Coronary artery (tissue), 2 donors: Measurements from ENCODE around the gene MICAL2.

Experiments
- DNase-seq: peaks from one replicate; pipeline ENCODE4 v3.0.0-alpha.2; 2017; ENCODE audit warnings: low spot score
- H3K27ac ChIP-seq, 2 donors: fragments of 200-600 bp; sonication (generic); one replicate each; pipeline ENCODE4 v1.5.1; 2016 to 2019
- H3K4me3 ChIP-seq: fragments of 200-600 bp; sonication (generic); 2 replicates; pipeline ENCODE4 v1.5.1; 2016; ENCODE audit warnings: mild to moderate bottlenecking, moderate library complexity
- TF ChIP-seq, protein P1 (sequence below): fragments of 200-600 bp; sonication (generic); IDR thresholded peaks from one replicate; pipeline ENCODE4 v1.5.1; 2019; ENCODE audit warnings: antibody characterized with exemption

MICAL2 gene

DNA sequence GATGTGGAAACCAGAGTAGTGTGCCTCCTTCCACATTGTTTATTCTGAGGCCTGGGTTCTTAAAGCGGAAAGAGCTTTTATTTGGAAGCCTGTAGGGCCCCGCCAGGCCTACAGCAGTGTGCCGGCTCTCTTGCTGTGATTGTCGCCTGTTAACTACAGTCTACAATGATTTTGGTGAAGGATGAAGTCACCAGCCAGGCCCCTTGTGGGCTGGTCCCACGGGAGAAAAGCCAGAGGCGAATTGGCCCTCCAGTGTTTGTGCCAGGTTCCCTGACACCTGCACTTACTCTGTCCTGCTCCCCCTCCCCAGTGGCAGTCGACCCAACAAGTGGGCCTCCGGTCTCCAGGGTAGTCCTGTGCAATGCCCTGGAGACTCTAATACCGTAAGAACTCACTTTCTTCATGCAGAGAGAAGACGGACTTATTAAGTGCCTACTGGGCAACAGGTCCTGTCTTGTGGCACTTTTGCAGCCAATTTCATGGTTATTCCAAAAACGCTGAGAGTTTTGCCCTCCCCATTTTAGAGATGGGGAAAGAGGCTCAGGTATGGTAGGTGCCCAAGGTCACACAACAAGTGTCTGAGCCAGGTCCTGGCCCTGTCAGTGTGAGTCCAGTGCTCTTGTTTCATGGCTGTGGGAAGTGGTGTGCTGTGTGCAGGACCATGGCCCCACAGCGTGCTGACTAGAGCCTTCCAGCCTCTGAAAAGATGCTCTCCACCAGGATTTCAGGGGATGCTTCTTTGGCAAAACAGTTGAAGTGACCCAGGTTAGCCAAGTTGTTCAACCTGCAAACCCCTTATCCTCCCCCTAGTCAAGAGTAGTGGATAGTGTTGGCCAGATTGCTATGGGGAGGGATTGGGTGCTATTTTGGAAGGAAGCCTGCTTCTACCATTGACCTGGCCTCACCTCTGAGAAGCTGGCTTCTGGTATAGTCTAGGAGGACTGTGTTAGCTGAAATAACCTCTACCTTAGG is 1.4 kb downstream of the MICAL2 start:
- H3K27ac ChIP-seq, result peak overlapping the region; percentile 96 to 99
- TF ChIP-seq, protein P1, sequence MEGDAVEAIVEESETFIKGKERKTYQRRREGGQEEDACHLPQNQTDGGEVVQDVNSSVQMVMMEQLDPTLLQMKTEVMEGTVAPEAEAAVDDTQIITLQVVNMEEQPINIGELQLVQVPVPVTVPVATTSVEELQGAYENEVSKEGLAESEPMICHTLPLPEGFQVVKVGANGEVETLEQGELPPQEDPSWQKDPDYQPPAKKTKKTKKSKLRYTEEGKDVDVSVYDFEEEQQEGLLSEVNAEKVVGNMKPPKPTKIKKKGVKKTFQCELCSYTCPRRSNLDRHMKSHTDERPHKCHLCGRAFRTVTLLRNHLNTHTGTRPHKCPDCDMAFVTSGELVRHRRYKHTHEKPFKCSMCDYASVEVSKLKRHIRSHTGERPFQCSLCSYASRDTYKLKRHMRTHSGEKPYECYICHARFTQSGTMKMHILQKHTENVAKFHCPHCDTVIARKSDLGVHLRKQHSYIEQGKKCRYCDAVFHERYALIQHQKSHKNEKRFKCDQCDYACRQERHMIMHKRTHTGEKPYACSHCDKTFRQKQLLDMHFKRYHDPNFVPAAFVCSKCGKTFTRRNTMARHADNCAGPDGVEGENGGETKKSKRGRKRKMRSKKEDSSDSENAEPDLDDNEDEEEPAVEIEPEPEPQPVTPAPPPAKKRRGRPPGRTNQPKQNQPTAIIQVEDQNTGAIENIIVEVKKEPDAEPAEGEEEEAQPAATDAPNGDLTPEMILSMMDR, result no peak
- no peak for DNase-seq
- peak overlapping the region; percentile 94 for H3K4me3 ChIP-seq

DNA sequence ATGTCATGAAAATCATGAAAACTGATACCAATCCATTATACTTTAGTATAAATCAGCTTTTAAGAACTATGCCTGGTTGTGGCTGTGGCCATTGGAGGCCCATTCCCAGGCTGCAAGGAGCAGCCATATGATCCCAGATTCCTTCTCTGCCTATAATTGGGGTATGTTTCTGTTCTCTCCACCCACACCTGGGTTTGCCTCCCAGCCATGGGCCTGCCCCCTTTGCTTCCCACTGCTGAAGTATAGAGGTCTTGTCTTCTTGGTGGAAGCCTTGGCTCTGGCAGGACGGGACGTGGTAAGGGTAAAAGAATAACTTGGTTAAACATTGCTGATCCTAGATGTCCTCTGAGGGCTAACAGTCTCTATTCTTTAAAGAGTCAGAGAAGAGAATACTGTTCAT is 2.4 kb downstream of the MICAL2 start:
- Histone ChIP-seq H3K4me3 (peak overlapping the region; percentile 94), H3K27ac (peak overlapping the region; percentile 96 to 99)
- TF ChIP-seq, protein P1, result no peak
- DNase-seq, result no peak

DNA sequence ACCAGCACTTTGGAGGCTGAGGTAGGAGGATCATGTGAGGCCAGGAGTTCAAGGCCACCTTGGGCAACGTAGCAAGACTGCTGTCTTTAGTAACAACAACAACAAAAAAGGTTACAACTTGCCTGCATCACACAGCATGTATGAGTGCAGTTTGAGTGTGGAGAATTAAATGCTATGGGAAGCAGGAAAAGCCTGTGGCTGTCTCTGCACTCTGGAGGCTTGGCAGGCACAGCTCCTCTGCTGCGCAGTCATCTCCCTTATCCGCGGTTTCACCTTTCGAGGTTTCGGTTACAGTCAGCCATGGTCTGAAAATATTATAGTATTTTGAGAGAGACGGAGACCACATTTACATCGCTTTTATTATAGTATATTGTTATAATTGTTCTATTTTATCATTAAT is 2.9 kb downstream of the MICAL2 start:
- Histone ChIP-seq H3K27ac (peak overlapping the region; percentile 96 to 99), H3K4me3 (peak overlapping the region; percentile 94)
- TF ChIP-seq, protein P1, result no peak
- DNase-seq, result no peak

DNA sequence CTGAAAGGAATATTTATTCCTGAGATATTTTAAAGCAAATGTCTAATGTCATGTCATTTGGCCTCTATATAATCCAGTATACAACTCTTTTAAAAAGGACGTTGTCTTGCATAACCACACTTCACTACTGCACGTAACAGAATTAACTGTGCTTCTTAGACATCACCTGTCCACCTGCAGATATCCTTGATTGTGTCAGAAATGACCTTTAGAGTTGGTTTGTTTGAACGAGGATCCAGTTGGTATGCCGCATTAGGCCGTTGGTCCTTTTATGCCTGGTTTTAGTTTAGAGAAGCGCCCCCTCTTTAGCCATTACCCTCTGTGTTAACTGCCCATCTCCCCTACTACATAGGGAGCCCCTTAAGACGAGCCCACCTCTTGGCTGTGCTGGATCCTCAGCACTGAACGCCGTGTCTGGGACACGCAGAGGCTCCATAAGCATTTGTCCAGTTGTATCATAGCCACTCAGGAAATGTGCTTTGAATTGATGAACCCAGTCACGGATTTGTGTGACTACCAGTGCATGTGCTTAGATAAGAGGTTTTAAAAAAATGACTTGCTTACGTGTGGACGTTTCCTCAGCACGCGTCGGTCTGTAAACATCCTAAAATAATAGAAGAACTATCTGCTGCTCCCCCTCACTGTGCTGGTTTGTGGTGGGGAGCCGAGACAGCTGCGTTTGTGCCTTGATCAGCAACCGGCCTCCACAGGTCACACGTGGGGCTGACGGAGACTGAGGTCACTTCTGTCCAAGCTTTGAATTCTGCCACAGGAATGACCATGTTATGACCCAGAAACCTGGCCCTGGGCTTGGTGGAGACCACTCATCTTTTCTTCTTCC is 4.0 kb downstream of the MICAL2 start:
- peak overlapping the region; percentile 94 for H3K4me3 ChIP-seq
- DNase-seq, result no peak
- H3K27ac ChIP-seq, result peak overlapping the region; percentile 96 to 99
- TF ChIP-seq, protein P1, result no peak

DNA sequence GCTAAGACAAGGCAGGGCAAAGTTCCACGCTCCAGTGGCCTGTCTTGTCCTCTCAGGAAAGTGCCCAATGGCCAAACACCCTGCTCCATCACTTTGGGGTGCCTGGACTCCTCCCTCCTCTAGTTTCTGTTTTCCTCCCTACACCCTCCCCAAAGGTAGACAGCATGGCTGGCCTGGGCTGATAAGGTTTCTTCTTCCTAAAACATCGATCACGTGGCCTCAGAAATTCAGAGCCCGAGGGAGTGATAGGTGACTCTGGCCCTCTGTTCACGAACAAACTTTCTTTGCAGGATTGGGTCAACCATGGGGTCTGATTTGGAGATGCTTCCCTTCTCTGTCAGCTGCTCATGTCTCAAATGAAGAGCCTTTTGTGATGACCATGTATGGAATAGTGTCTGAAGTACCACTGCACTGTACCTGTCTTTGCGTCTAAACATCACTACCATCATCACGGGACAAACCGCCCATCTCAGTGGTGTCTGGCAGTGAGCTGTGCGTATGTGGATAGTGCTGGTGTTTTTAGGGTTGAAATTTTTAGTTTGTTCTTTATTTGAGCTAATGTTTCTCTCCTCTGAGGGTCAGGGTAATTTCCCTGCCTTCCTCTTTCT is 6.1 kb downstream of the MICAL2 start:
- Histone ChIP-seq H3K4me3 (peak overlapping the region; percentile 11), H3K27ac (peak overlapping the region; percentile 83 to 96)
- no peak for DNase-seq
- TF ChIP-seq, protein P1, result no peak

DNA sequence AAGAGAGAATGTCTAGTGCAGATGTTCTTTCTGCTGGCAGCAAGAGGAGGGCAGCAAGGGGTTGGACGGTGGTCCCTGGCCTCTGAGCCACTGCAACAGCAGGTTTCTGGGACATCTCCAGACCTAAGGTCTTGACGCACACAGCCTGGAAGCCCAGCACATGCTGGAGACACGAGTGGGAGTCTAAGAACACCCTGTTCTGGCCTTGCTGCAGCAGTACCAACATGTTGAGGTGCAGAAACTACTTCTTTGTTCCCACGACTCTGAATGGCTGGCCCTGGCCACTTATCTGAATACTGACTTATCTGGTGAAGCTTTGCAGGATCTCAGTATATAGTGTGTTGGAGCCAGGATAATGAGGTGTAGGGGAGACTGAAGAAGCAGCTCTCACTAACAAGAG is 6.8 kb downstream of the MICAL2 start:
- TF ChIP-seq, protein P1, result no peak
- DNase-seq, result peak; percentile 88

More for the DNA sequence above, 6.8 kb downstream of the MICAL2 start:
- H3K4me3 ChIP-seq, result peak overlapping the region; percentile 11
- H3K27ac ChIP-seq, result peak overlapping the region; percentile 83 to 96
